Sigmoid colon (tissue), 4 donors: Measurements from ENCODE around the gene RNF149.
"Not testable (repeated sequence)": the region's sequence is repeated elsewhere in the genome, so short reads cannot be mapped to it uniquely, and the experiment has no call there.

Source experiments
- CTCF ChIP-seq, 4 experiments: fragments of 450-650 bp in 3 of 4; fragments of 200-600 bp in 1 of 4; IDR thresholded peaks; one replicate each; pipeline ENCODE4 v1.5.1; 2016 to 2019; ENCODE audit warnings: antibody characterized with exemption in 4 of 4, mild to moderate bottlenecking in 3 of 4, moderate library complexity in 2 of 4
- EP300 ChIP-seq, 4 donors: sonication (generic); formaldehyde crosslinking; IDR thresholded peaks; one replicate each; pipeline ENCODE4 v1.6.1; 2017; ENCODE audit warnings: antibody characterized with exemption in 4 of 4
- POLR2A ChIP-seq, 2 donors: fragments of 450-650 bp; IDR thresholded peaks; one replicate each; pipeline ENCODE4 v1.6.1; 2016; ENCODE audit warnings: antibody characterized with exemption in 2 of 2, mild to moderate bottlenecking in 2 of 2, moderate library complexity in 2 of 2

- TF ChIP-seq CTCF, EP300, POLR2A (IDR thresholded peaks at IDR 0.05): not testable (repeated sequence)
Observed at GRCh38 chr2:101245468-101245867, 63.0 kb downstream of the RNF149 start.
